K562 (cell line): ENCODE data around the gene WDR62. TPM values are rescaled to one million over a fixed set of nuclear protein-coding genes. Genes with fewer than 3 reads are reported as not detected.

ENCODE experiments used
- CBFA2T3 ChIP-seq: fragments of 450-650 bp; IDR thresholded peaks from 2 replicates; pipeline ENCODE4 v1.6.1; 2017
- EP300 ChIP-seq: IDR thresholded peaks from 2 replicates; pipeline ENCODE4 v1.6.1; 2012; ENCODE audit warnings: low read length, improper control_type of control experiment
- FOSL1 ChIP-seq: fragments of 200-800 bp; sonication (Bioruptor generic); conservative IDR thresholded peaks from 2 replicates; pipeline ENCODE4 v1.6.1; 2016; ENCODE audit warnings: missing genetic modification characterization, missing compliant biosample characterization
- MYC ChIP-seq, 2 experiments: fragments of 250-450 bp in 1 of 2; sonication (Bioruptor Pico) in 1 of 2; IDR thresholded peaks; 2 replicates each; pipeline versions ENCODE4 v1.5.1 to v1.6.1; 2012 to 2021; ENCODE audit warnings: low read depth in 2 of 2, borderline replicate concordance in 1 of 2, improper control_type of control experiment in 1 of 2, low read length in 1 of 2, mild to moderate bottlenecking in 1 of 2, moderate library complexity in 1 of 2
- NR0B1 ChIP-seq: fragments of 450-650 bp; IDR thresholded peaks from one replicate; pipeline ENCODE4 v1.6.1; 2018; ENCODE audit warnings: mild to moderate bottlenecking, moderate library complexity; ENCODE audit not compliant: partially characterized antibody
- PRMT5 ChIP-seq: sonication (generic); formaldehyde crosslinking; IDR thresholded peaks from 2 replicates; pipeline ENCODE4 v1.5.0; 2020; ENCODE audit warnings: missing genetic modification reagents
- SIX5 ChIP-seq, 2 experiments: IDR thresholded peaks; 2 replicates each; pipeline ENCODE4 v1.6.1; 2011; ENCODE audit warnings: low read length in 2 of 2, borderline replicate concordance in 1 of 2, low read depth in 1 of 2, mild to moderate bottlenecking in 1 of 2, moderate library complexity in 1 of 2; ENCODE audit not compliant: insufficient read depth in 1 of 2
- SMAD2 ChIP-seq: fragments of 150-350 bp; IDR thresholded peaks from 2 replicates; pipeline ENCODE4 v1.6.1; 2014; ENCODE audit warnings: low read depth, mild to moderate bottlenecking, low read length
- SMARCA4 ChIP-seq: fragments of 450-650 bp; IDR thresholded peaks from 2 replicates; pipeline ENCODE4 v1.6.1; 2016
- SRSF1 ChIP-seq: fragments of 200-400 bp; formaldehyde crosslinking; IDR thresholded peaks from 2 replicates; pipeline ENCODE4 v1.6.1; 2017; ENCODE audit warnings: mild to moderate bottlenecking, low read depth, low read length, moderate library complexity
- STAG1 ChIP-seq: sonication (generic); formaldehyde crosslinking; IDR thresholded peaks from 2 replicates; pipeline ENCODE4 v1.5.0; 2020; ENCODE audit warnings: missing genetic modification reagents, borderline replicate concordance
- YY1 ChIP-seq, 3 experiments: IDR thresholded peaks; 2 replicates each; pipeline ENCODE4 v1.6.1; 2011; ENCODE audit warnings: low read length in 2 of 3, mild to moderate bottlenecking in 2 of 3, moderate library complexity in 2 of 3, borderline replicate concordance in 1 of 3, control low read depth in 1 of 3, low read depth in 1 of 3; ENCODE audit not compliant: insufficient read depth in 3 of 3, insufficient replicate concordance in 2 of 3, control insufficient read depth in 1 of 3, insufficient read length in 1 of 3; ENCODE audit errors: extremely low read depth in 1 of 3
- ZBTB9 ChIP-seq: fragments of 450-650 bp; formaldehyde crosslinking; IDR thresholded peaks from 2 replicates; pipeline ENCODE4 v1.4.0; 2020; ENCODE audit warnings: mild to moderate bottlenecking, moderate library complexity
- ZEB2 ChIP-seq: fragments of 450-650 bp; IDR thresholded peaks from 2 replicates; pipeline ENCODE4 v1.6.1; 2016
- ZMIZ1 ChIP-seq, 2 experiments: fragments of 150-350 bp in 1 of 2; IDR thresholded peaks; 2 replicates each; pipeline ENCODE4 v1.6.1; 2012 to 2016; ENCODE audit warnings: low read depth in 2 of 2, low read length in 2 of 2, mild to moderate bottlenecking in 1 of 2, moderate library complexity in 1 of 2
- ZNF583 ChIP-seq: fragments of 250-450 bp; sonication (Bioruptor Pico); IDR thresholded peaks from 2 replicates; pipeline ENCODE4 v1.4.0; 2020
- ZNF644 ChIP-seq: fragments of 200-800 bp; sonication (Bioruptor generic); IDR thresholded peaks from 2 replicates; pipeline ENCODE4 v1.6.1; 2016; ENCODE audit warnings: low read depth, missing genetic modification characterization, missing compliant biosample characterization
- ZNF780A ChIP-seq: fragments of 250-450 bp; sonication (Bioruptor Pico); IDR thresholded peaks from 2 replicates; pipeline ENCODE4 v1.5.0; 2021; ENCODE audit warnings: mild to moderate bottlenecking
- polyA plus RNA-seq, 8 experiments: library from polyadenylated mRNA; depleted of rRNA in 4 of 8; stranded (reverse) in 5 of 8; unstranded in 3 of 8; fragments of >200 nt; fragmentation: Nextera tagmentation in 2 of 8; fragmentation: Illumina TruSeq in 1 of 8; extraction: Ambion mirVana in 2 of 8; extraction: Trizol in 1 of 8; gene quantifications; 2 replicates each; pipeline versions ENCODE4 v1.2.1 to v1.2.3, GENCODE V29; 2011 to 2014; ENCODE audit warnings: inconsistent platforms in 1 of 8, missing spikeins in 1 of 8
- total RNA-seq, 7 experiments: library from RNA; depleted of rRNA in 6 of 7; stranded (reverse); fragments of >200 nt in 6 of 7; fragmentation: Illumina TruSeq in 2 of 7; extraction: Trizol in 2 of 7; gene quantifications; 2 replicates each; pipeline versions ENCODE4 v1.2.1 to v1.2.3, GENCODE V29; 2011 to 2021; ENCODE audit warnings: low replicate concordance in 1 of 7

Gene WDR62
- total and polyA plus RNA-seq, 9 of the 15 experiments (the other 6 are each of a cell fraction or from before 2014, with no cell fraction given): 0.35 to 32.8 (median 14.4) TPM

- TF ChIP-seq ZBTB9 (CRISPR knock-in tag): peak; percentile 80; the same call in 1 of the 2 replicates
- TF ChIP-seq YY1 (IDR thresholded peaks at IDR 0.05; ENCODE audit: borderline replicate concordance in 1 of 3, control insufficient read depth in 1 of 3, extremely low read depth in 1 of 3, insufficient read depth in 3 of 3, insufficient read length in 1 of 3, insufficient replicate concordance in 2 of 3, low read depth in 1 of 3, low read length in 2 of 3): peak in 2 of 3 experiments; percentile 53 to 66
- TF ChIP-seq PRMT5 (CRISPR knock-in tag): no peak
- TF ChIP-seq MYC (IDR thresholded peaks at IDR 0.05; ENCODE audit: low read depth, low read length): no peak; the same call in none of the 2 replicates
- no peak for TF ChIP-seq MYC (CRISPR knock-in tag; IDR thresholded peaks at IDR 0.05; ENCODE audit: borderline replicate concordance, low read depth)
- TF ChIP-seq SMAD2: no peak
- TF ChIP-seq CBFA2T3: no peak
- peak in 1 of 2 experiments; percentile 27; a peak in 1 of 4 replicates for TF ChIP-seq ZMIZ1 (IDR thresholded peaks at IDR 0.05; ENCODE audit: low read depth in 2 of 2, low read length in 2 of 2)
- TF ChIP-seq ZEB2: peak; percentile 89
- 0 out of 2 replicates have a peak, but pooled peaks have one; percentile 7 for TF ChIP-seq SMARCA4
- no peak for TF ChIP-seq ZNF644 (tag)
- no peak for TF ChIP-seq SIX5 (IDR thresholded peaks at IDR 0.05; ENCODE audit: borderline replicate concordance in 1 of 2, insufficient read depth in 1 of 2, low read depth in 1 of 2, low read length in 2 of 2)
- no peak for TF ChIP-seq NR0B1
- TF ChIP-seq ZNF583 (CRISPR knock-in tag): no peak
- no peak; the same call in 1 of the 2 replicates for TF ChIP-seq EP300
- no peak for TF ChIP-seq SRSF1
- no peak for TF ChIP-seq ZNF780A (CRISPR knock-in tag)
- TF ChIP-seq STAG1 (CRISPR knock-in tag): no peak
- peak; percentile 95 for TF ChIP-seq FOSL1 (tag)
Observed at GRCh38 chr19:36139473-36140303, 85.0 kb downstream of the WDR62 start, which contains the start of gene CAPNS1 (continued).
